AG09319 (cell line): Measurements from ENCODE around the gene AUH.

ENCODE experiments used
- DNase-seq: peaks from one replicate; pipeline ENCODE4 v3.0.0-alpha.2; 2010; ENCODE audit warnings: low read depth; ENCODE audit errors: extremely low read depth
- CTCF ChIP-seq: IDR thresholded peaks from 2 replicates; pipeline ENCODE4 v1.5.1; 2011; ENCODE audit warnings: low read depth, mild to moderate bottlenecking, inconsistent platforms, low read length, moderate library complexity

The AUH gene

GRCh38 chr9:91197232-91198181, 164.2 kb downstream of the AUH start:
- DNase-seq: peak; percentile 96
- TF ChIP-seq CTCF: no peak

GRCh38 chr9:91196103-91196950, 165.4 kb downstream of the AUH start:
- DNase-seq: no peak
- no peak for TF ChIP-seq CTCF

- TF ChIP-seq CTCF: no peak
- no peak for DNase-seq
These were observed 166.2 kb downstream of the AUH start for GRCh38 chr9:91195372-91196012.

- peak; percentile 85 for DNase-seq
- TF ChIP-seq CTCF: no peak
These were observed 167.9 kb downstream of the AUH start for GRCh38 chr9:91193658-91194391.

- TF ChIP-seq CTCF: no peak
- peak; percentile 99 for DNase-seq
These were observed 168.5 kb downstream of the AUH start for GRCh38 chr9:91193087-91193657.

- DNase-seq: no peak
- no peak; the same call in 1 of the 2 replicates for TF ChIP-seq CTCF
These were observed 169.2 kb downstream of the AUH start for GRCh38 chr9:91192381-91193086.
